IPS-20b (cell line): ENCODE measurements around the gene SERPINE3.

Source experiments
- H3K27ac ChIP-seq: one replicate; pipeline ENCODE4 v1.5.1; 2013; ENCODE audit warnings: low read length
- H3K27me3 ChIP-seq: 2 replicates; pipeline ENCODE4 v1.6.1; 2013; ENCODE audit warnings: mild to moderate bottlenecking, low read length, inconsistent platforms; ENCODE audit not compliant: insufficient read depth
- H3K36me3 ChIP-seq: 2 replicates; pipeline ENCODE4 v1.6.1; 2013; ENCODE audit warnings: low read depth, mild to moderate bottlenecking, inconsistent platforms, low read length, moderate library complexity; ENCODE audit not compliant: insufficient read depth
- H3K4me1 ChIP-seq: 2 replicates; pipeline ENCODE4 v1.6.1; 2013; ENCODE audit warnings: mild to moderate bottlenecking, control low read depth, inconsistent platforms, low read length, moderate library complexity; ENCODE audit not compliant: insufficient read depth
- H3K4me3 ChIP-seq: 2 replicates; pipeline ENCODE4 v1.5.1; 2013; ENCODE audit warnings: mild to moderate bottlenecking, low read length, inconsistent platforms
- H3K9ac ChIP-seq: 2 replicates; pipeline ENCODE4 v1.6.1; 2013; ENCODE audit warnings: low read depth, mild to moderate bottlenecking, inconsistent platforms, low read length, moderate library complexity
- H3K9me3 ChIP-seq: 2 replicates; pipeline ENCODE4 v1.6.1; 2013; ENCODE audit warnings: mild to moderate bottlenecking, low read depth, low read length, inconsistent platforms; ENCODE audit not compliant: insufficient read depth

The SERPINE3 gene

DNA sequence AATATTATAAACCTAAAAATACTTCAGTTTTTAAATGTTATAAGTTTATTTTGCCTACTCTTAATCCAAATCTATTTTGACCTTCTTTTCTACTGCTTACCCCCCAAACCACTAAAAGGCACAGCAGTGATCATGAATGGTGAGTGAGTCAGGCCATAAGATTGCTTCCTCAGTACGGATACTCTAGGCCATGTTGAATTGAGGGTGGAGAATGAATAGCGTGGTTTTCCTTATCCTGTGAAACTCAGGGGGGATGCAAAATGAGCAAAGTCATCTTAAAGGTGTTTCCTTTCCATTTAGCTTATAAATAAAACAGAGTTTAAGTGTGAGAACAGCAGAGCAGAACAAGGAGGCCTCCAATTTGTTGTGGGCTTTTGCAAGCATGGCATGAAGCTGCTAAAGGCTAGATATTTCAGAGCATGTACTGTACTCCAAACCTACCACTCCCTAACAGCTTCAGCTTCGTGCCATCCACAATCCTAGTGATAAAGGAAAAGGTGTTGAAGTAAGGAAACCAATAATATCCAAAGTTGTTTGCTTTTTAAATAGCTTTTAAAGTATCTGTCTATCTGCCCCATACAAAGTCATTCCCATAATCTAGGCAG is 25.0 kb downstream of the SERPINE3 start:
- Histone ChIP-seq H3K4me1 (no peaks in the 10 kb centered on the region; the same call in 1 of the 2 replicates), H3K4me3 (no peak overlapping the region), H3K9me3 (no peaks in the 10 kb centered on the region), H3K9ac (no peak overlapping the region), H3K27me3 (no peaks in the 10 kb centered on the region), H3K36me3 (peaks cover 72% of the 10 kb centered on the region), H3K27ac (no peak overlapping the region)

DNA sequence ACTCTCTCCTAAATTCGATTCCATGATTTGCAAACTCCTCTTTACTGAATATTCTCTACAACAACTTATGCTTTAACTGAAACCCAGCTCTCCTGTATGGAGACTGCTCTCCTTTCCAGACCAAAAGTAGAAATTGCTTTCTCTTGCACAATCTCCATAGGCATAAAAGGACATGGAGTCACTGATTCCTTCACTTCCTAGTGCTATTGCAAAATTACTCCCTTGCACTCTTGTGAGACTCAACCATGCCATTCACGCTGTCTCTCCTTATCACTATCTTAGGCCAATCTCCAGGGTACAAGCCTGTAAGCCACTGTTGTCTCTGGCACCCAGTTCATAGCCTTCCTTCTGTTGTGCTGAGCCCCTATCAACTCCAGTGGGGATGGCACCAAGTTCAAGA is 30.6 kb downstream of the SERPINE3 start:
- Histone ChIP-seq H3K4me1 (peaks cover 5% of the 10 kb centered on the region; the same call in 1 of the 2 replicates), H3K9ac (no peak overlapping the region), H3K27ac (no peak overlapping the region), H3K9me3 (no peaks in the 10 kb centered on the region), H3K36me3 (peaks cover 85% of the 10 kb centered on the region), H3K4me3 (no peak overlapping the region), H3K27me3 (no peaks in the 10 kb centered on the region)

DNA sequence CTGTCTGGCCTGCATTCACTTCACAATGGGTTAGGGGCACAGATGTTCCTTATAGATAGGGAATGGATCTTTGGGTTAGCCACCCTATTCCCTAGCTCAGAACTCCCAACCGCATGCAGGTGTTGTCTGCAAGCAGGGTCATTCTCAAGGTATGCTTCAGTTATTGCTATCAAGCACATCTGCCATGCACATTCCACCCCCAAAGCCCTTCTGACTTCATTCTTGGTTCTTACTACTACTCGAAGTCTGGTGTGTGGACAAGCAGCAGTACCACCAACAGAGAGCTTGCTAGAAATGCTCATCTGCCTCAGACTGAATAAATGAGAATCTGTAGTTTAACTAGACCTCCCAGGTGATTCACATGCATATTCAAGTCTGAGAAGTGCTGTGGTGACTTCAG is 31.3 kb downstream of the SERPINE3 start:
- H3K9me3 ChIP-seq = no peaks in the 10 kb centered on the region
- H3K36me3 ChIP-seq = peaks cover 86% of the 10 kb centered on the region
- H3K4me3 ChIP-seq = no peak overlapping the region; the same call in 1 of the 2 replicates
- H3K4me1 ChIP-seq = peaks cover 5% of the 10 kb centered on the region; the same call in 1 of the 2 replicates
- H3K9ac ChIP-seq = no peak overlapping the region
- H3K27ac ChIP-seq = no peak overlapping the region
- H3K27me3 ChIP-seq = no peaks in the 10 kb centered on the region

DNA sequence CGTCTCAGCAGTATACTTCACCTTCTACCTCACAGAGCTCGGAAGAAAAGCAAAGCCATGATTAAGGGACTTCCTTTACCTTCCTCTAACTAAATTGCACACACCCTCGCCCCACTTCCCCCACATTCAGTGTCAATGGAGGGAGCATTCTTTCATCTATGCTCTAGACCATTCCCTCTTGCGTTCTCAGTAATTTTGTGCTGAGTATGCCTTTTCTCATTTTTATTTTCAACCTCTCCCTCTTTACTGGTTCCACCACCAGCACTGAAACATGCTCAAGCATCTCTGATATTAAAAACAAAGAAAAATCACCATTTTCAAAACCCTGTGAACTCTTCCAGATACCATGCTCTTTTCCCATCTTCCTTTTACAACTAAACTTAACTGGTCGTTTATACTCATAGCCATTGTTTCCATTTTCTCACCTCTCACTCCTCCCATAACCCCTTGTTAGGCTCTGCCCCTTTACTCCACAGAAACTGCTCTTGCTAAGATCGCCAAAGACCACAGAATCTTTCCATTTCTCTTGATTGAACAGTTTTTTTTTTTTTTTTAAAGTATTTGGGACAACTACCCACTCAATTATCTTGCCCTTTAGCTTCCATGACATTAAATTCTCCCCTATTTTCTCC is 32.4 kb downstream of the SERPINE3 start:
- Histone ChIP-seq H3K9me3 (no peaks in the 10 kb centered on the region), H3K4me1 (peaks cover 5% of the 10 kb centered on the region; the same call in 1 of the 2 replicates), H3K36me3 (peaks cover 84% of the 10 kb centered on the region), H3K4me3 (no peak overlapping the region), H3K9ac (no peak overlapping the region), H3K27me3 (no peaks in the 10 kb centered on the region), H3K27ac (no peak overlapping the region)

DNA sequence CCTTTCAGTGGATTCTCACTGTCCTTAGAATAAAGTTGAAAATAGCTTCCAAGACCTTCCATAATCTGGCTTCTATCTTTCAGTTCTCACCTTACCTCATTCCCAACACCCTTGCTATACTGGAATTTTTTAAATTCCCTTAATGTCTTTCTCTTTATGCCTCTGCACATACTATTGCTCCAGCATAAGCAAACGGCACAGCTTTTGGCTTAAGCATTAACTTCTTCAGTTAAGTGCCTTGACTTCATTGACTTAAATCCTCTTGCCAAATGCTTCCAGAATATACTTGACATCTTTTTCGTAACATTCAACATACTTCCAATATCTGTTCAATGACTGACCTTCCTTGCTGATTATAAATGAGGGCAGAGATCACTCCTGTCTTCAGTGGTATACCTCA is 34.0 kb downstream of the SERPINE3 start:
- Histone ChIP-seq H3K27ac (no peak overlapping the region), H3K4me1 (peaks cover 5% of the 10 kb centered on the region; the same call in 1 of the 2 replicates), H3K4me3 (no peak overlapping the region), H3K9ac (no peak overlapping the region), H3K9me3 (no peaks in the 10 kb centered on the region), H3K27me3 (no peaks in the 10 kb centered on the region), H3K36me3 (peaks cover 83% of the 10 kb centered on the region)

DNA sequence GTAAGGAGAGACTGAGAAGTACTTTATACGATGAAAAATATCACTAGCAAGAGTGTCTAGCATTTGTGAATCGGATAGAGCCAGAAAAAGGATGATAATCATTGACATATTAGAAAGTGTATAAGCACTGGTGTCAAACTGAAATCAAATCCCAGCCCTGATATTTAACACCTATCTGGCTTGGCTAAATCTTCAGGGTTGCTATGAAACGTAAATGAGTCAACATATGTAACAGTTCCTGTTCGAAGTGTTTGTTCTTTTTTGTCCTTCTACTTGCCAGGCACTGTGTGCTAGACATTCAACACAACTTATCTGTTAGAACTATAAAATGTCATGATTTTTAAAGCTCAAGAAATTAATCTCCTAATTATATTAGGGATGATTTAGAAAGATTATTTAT is 40.8 kb downstream of the SERPINE3 start:
- H3K36me3 ChIP-seq = peaks cover 90% of the 10 kb centered on the region
- H3K4me3 ChIP-seq = no peak overlapping the region
- no peaks in the 10 kb centered on the region for H3K27me3 ChIP-seq
- H3K4me1 ChIP-seq = no peaks in the 10 kb centered on the region
- H3K9me3 ChIP-seq = no peaks in the 10 kb centered on the region
- H3K9ac ChIP-seq = no peak overlapping the region
- H3K27ac ChIP-seq = no peak overlapping the region

DNA sequence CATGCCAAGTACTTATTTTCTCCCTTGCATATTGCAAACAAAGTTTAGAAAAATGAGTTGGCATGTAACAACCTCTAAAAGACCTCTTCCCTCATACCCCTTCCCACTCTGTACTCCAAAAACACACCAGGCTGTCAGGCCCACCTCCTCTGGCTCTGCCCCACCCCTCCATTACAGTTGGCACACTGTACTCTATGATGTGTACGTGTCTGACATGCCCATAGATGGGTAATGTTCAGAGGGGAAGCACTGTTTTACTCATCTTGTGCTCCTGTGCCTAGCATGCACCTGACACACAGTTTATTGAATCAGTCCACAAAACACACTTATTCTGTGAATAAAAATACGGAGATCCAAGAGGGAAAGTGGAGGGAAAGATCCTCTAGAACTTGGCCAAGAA is 45.6 kb downstream of the SERPINE3 start:
- Histone ChIP-seq H3K9ac (no peak overlapping the region), H3K9me3 (no peaks in the 10 kb centered on the region), H3K27me3 (no peaks in the 10 kb centered on the region), H3K4me3 (no peak overlapping the region), H3K27ac (no peak overlapping the region), H3K36me3 (peaks cover 76% of the 10 kb centered on the region), H3K4me1 (no peaks in the 10 kb centered on the region; the same call in 1 of the 2 replicates)

DNA sequence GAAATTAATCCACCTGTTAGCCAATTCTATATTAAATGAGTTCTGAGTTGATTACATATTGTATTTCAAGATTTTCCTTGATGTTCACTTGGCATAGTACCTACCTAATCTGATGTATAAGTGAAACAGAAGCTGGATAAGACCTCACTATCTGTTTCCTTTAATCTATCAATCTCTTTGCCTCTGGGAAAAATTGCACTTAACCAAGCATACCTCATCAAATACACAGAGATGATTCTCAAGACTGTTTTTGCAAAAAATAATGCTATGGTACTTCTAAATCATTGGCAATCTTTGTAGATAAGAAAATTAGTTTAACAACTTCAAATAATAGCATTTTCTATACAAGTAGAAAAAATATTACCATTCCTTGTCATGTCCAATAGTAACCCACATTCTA is 55.2 kb downstream of the SERPINE3 start:
- H3K9me3 ChIP-seq = no peaks in the 10 kb centered on the region
- H3K9ac ChIP-seq = no peak overlapping the region
- peaks cover 10% of the 10 kb centered on the region for H3K36me3 ChIP-seq
- no peaks in the 10 kb centered on the region for H3K27me3 ChIP-seq
- H3K27ac ChIP-seq = no peak overlapping the region
- H3K4me3 ChIP-seq = no peak overlapping the region
- H3K4me1 ChIP-seq = peaks cover 14% of the 10 kb centered on the region

DNA sequence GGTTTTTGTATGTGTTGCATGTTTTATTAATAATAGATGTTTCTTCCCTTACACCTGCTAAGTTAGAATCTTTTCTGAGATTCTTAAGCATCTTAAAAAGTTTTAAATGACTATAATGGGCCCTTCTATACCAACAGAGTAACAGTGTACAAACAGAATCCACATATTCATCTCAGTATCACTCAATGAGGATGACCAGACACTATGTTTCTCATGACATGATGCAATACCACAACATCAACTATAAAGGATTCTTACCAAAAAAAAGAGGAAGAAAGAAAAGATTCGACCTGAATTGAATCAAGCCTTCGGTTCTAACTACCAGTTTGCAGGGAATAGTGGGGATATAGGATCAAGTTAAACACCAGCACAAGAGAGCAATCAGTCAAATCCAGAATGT is 56.9 kb downstream of the SERPINE3 start:
- Histone ChIP-seq H3K4me3 (no peak overlapping the region), H3K9ac (no peak overlapping the region), H3K36me3 (peaks cover 20% of the 10 kb centered on the region), H3K9me3 (no peaks in the 10 kb centered on the region), H3K27ac (no peak overlapping the region), H3K27me3 (no peaks in the 10 kb centered on the region), H3K4me1 (peaks cover 14% of the 10 kb centered on the region)

DNA sequence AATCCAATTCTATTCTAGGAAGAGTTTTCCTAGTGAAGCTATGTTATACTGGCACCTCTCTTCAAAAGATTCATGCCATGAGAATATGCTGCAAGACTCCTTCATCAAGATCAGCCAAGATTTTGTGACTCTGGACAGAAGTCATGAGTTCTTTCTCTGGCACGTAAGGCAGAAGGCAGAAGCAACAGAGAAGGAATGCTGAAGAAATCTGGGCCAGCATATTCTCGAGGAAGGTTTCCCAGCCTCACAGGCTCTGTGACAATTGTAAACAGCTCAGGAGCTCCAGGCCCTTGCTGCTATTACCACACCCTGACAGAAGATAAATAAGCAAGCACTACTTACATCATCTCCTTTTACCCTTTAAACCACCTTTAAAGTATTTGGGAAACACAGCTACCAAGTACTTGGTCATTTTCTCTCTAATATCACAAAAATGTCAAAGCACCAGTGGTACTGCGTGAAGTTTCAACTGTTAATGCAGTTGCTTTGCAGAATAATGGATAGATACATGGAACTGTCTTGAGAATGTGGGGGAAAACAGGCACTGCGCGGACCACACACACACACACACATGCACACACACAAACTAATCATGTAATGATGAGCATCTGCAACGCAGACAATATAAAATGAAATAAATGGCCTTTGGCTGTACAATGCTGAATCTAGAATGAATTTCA is 57.9 kb downstream of the SERPINE3 start:
- H3K9me3 ChIP-seq = no peaks in the 10 kb centered on the region
- H3K36me3 ChIP-seq = peaks cover 25% of the 10 kb centered on the region
- H3K4me1 ChIP-seq = peaks cover 14% of the 10 kb centered on the region
- no peak overlapping the region for H3K4me3 ChIP-seq
- H3K9ac ChIP-seq = no peak overlapping the region
- no peaks in the 10 kb centered on the region for H3K27me3 ChIP-seq
- no peak overlapping the region for H3K27ac ChIP-seq

DNA sequence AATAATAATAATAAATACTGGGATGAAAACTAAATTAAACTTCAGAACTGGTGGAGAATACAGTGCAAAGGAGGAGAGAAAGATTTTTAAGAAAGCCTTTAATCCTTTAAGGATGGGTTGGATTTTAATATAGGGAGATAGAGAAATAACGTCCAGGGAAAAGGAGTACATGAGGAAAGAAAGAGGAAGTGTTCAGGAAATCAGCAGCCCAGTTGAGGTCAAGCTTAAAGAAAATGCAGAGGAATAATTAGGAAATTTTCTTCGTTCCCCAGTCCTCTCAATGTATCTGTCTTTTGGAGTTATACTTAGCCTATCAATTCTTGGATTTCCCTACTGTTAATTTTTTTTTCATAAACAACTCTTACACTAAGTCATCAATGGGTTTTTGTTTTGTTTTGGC is 65.7 kb downstream of the SERPINE3 start:
- H3K9me3 ChIP-seq = no peaks in the 10 kb centered on the region
- no peaks in the 10 kb centered on the region for H3K27me3 ChIP-seq
- H3K4me3 ChIP-seq = no peak overlapping the region
- no peak overlapping the region for H3K27ac ChIP-seq
- H3K9ac ChIP-seq = no peak overlapping the region
- no peaks in the 10 kb centered on the region for H3K4me1 ChIP-seq
- peaks cover 11% of the 10 kb centered on the region; the same call in 1 of the 2 replicates for H3K36me3 ChIP-seq

DNA sequence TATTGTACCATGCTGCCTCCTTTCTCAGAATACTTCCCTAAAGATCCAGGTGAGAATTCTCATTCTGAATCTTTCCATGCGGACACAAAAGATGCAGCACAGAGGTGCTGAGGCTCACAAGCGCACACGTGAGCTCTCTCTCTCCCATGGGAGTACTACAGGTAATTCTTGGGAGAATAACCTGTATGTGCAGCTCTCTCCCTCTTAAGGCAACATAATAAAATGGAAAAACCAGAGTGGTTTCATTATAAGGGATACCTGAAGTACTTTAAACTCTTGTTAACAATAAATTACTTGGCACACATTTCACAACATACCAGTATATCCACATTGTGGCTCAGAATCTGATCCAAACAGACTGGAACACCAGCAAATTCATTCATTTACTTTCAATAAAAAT is 72.9 kb downstream of the SERPINE3 start:
- Histone ChIP-seq H3K36me3 (peaks cover 32% of the 10 kb centered on the region), H3K27ac (no peak overlapping the region)

More for the DNA sequence above, 72.9 kb downstream of the SERPINE3 start:
- Histone ChIP-seq H3K9ac (no peak overlapping the region), H3K4me3 (no peak overlapping the region), H3K9me3 (peaks cover 17% of the 10 kb centered on the region), H3K27me3 (no peaks in the 10 kb centered on the region), H3K4me1 (0 out of 2 replicates have a peak, but pooled peaks cover 4% of the 10 kb centered on the region)
